KMS-11 (cell line): ENCODE data around the gene BBLN.
"Not testable (repeated sequence)": the region's sequence is repeated elsewhere in the genome, so short reads cannot be mapped to it uniquely, and the experiment has no call there.

Experiments
- H2AFZ ChIP-seq: fragments of 200-600 bp; sonication (generic); 2 replicates; pipeline ENCODE4 v1.6.1; 2016; ENCODE audit warnings: antibody characterized with exemption, mixed run types, low read depth
- H3K27ac ChIP-seq: fragments of 200-600 bp; sonication (generic); 2 replicates; pipeline ENCODE4 v1.6.1; 2016; ENCODE audit warnings: mild to moderate bottlenecking, mixed run types
- H3K27me3 ChIP-seq: fragments of 200-600 bp; sonication (generic); 2 replicates; pipeline ENCODE4 v1.6.1; 2017; ENCODE audit warnings: mild to moderate bottlenecking, low read depth, mixed run types, moderate library complexity; ENCODE audit not compliant: insufficient read depth
- H3K36me3 ChIP-seq: fragments of 200-600 bp; sonication (generic); 2 replicates; pipeline ENCODE4 v1.6.1; 2017; ENCODE audit warnings: mild to moderate bottlenecking, mixed run types; ENCODE audit not compliant: insufficient read depth
- H3K4me1 ChIP-seq: fragments of 200-600 bp; sonication (generic); 2 replicates; pipeline ENCODE4 v1.6.1; 2016; ENCODE audit warnings: mild to moderate bottlenecking, low read depth, mixed run types; ENCODE audit not compliant: poor library complexity, severe bottlenecking
- H3K4me2 ChIP-seq: fragments of 200-600 bp; sonication (generic); 2 replicates; pipeline ENCODE4 v1.7.0; 2016; ENCODE audit warnings: mild to moderate bottlenecking, mixed run types
- H3K4me3 ChIP-seq: fragments of 200-600 bp; sonication (generic); IDR thresholded peaks from 2 replicates; pipeline ENCODE4 v1.6.1; 2017; ENCODE audit warnings: low read depth, low read length, mixed read lengths; ENCODE audit not compliant: insufficient read depth
- H3K79me2 ChIP-seq: fragments of 200-600 bp; sonication (generic); 2 replicates; pipeline ENCODE4 v1.6.1; 2016; ENCODE audit warnings: low read depth, mixed run types; ENCODE audit not compliant: insufficient read depth
- H3K9ac ChIP-seq: fragments of 200-600 bp; sonication (generic); 2 replicates; pipeline ENCODE4 v1.6.1; 2016; ENCODE audit warnings: mild to moderate bottlenecking, mixed run types
- H4K20me1 ChIP-seq: fragments of 200-600 bp; sonication (generic); 2 replicates; pipeline ENCODE4 v1.6.1; 2016; ENCODE audit warnings: mild to moderate bottlenecking, mixed run types; ENCODE audit not compliant: insufficient read depth
- CTCF ChIP-seq: fragments of 200-600 bp; sonication (generic); conservative IDR thresholded peaks from 2 replicates; pipeline ENCODE4 v1.6.1; 2017; ENCODE audit warnings: low read depth, mild to moderate bottlenecking, antibody characterized with exemption, low read length, moderate library complexity, mixed read lengths

The BBLN gene

GRCh38 chr9:128175726-128176125 is 15.7 kb downstream of the BBLN start:
- Histone ChIP-seq H3K36me3 (peaks cover 4% of the 10 kb centered on the region; the same call in 1 of the 2 replicates), H3K9ac (no peak overlapping the region), H3K27ac (no peak overlapping the region), H3K4me1 (no peaks in the 10 kb centered on the region), H3K4me2 (no peak overlapping the region), H4K20me1 (no peaks in the 10 kb centered on the region), H3K27me3 (no peaks in the 10 kb centered on the region), H2AFZ (no peak overlapping the region), H3K79me2 (no peaks in the 10 kb centered on the region), H3K4me3 (no peak overlapping the region)
- TF ChIP-seq CTCF, result no peak

- Histone ChIP-seq H2AFZ (no peak overlapping the region), H3K27me3 (no peaks in the 10 kb centered on the region), H3K4me1 (no peaks in the 10 kb centered on the region), H4K20me1 (no peaks in the 10 kb centered on the region), H3K27ac (no peak overlapping the region), H3K4me3 (no peak overlapping the region), H3K36me3 (peaks cover 4% of the 10 kb centered on the region; the same call in 1 of the 2 replicates), H3K4me2 (no peak overlapping the region), H3K79me2 (no peaks in the 10 kb centered on the region), H3K9ac (no peak overlapping the region)
- TF ChIP-seq CTCF, result no peak
These were observed 18.9 kb downstream of the BBLN start for GRCh38 chr9:128178806-128179431.

GRCh38 chr9:128180001-128180400 is 19.9 kb downstream of the BBLN start:
- Histone ChIP-seq H3K27ac (no peak overlapping the region), H3K36me3 (peaks cover 4% of the 10 kb centered on the region; the same call in 1 of the 2 replicates), H2AFZ (no peak overlapping the region), H3K9ac (no peak overlapping the region), H3K79me2 (no peaks in the 10 kb centered on the region), H4K20me1 (no peaks in the 10 kb centered on the region), H3K4me2 (no peak overlapping the region), H3K4me3 (no peak overlapping the region), H3K4me1 (no peaks in the 10 kb centered on the region), H3K27me3 (no peaks in the 10 kb centered on the region)
- no peak for TF ChIP-seq CTCF

- H3K79me2 ChIP-seq, result no peaks in the 10 kb centered on the region
- H3K27me3 ChIP-seq, result no peaks in the 10 kb centered on the region
- H3K4me1 ChIP-seq, result no peaks in the 10 kb centered on the region
- H3K36me3 ChIP-seq, result peaks cover 4% of the 10 kb centered on the region; the same call in 1 of the 2 replicates
- H4K20me1 ChIP-seq, result no peaks in the 10 kb centered on the region
- no peak overlapping the region for H3K4me2 ChIP-seq
- no peak overlapping the region for H2AFZ ChIP-seq
- no peak overlapping the region for H3K27ac ChIP-seq
- no peak overlapping the region for H3K9ac ChIP-seq
- TF ChIP-seq CTCF, result no peak
- H3K4me3 ChIP-seq, result no peak overlapping the region
These were observed 20.4 kb downstream of the BBLN start for GRCh38 chr9:128180447-128180846.

GRCh38 chr9:128181480-128181879 is 21.4 kb downstream of the BBLN start:
- H3K36me3 ChIP-seq, H3K4me2 ChIP-seq: not testable (repeated sequence)

More at GRCh38 chr9:128181480-128181879, 21.4 kb downstream of the BBLN start:
- not testable (repeated sequence) for H2AFZ ChIP-seq, H3K4me3 ChIP-seq, H3K9ac ChIP-seq, H4K20me1 ChIP-seq, H3K4me1 ChIP-seq, H3K27ac ChIP-seq, H3K27me3 ChIP-seq, H3K79me2 ChIP-seq
